WTC11 (cell line): Measurements from ENCODE around the gene STXBP6.

ENCODE experiments used
- ATF1 ChIP-seq: sonication (generic); formaldehyde crosslinking; IDR thresholded peaks from 2 replicates; pipeline ENCODE4 v1.8.1; 2023; ENCODE audit warnings: mild to moderate bottlenecking, moderate library complexity, missing genetic modification reagents
- CTCF ChIP-seq: fragments of 200-600 bp; IDR thresholded peaks from 2 replicates; pipeline ENCODE4 v1.8.0; 2022; ENCODE audit warnings: antibody characterized with exemption
- FOXJ3 ChIP-seq: sonication (generic); formaldehyde crosslinking; IDR thresholded peaks from 2 replicates; pipeline ENCODE4 v1.9.0; 2021; ENCODE audit warnings: missing genetic modification reagents, mild to moderate bottlenecking, borderline replicate concordance
- HMGXB4 ChIP-seq: sonication (generic); formaldehyde crosslinking; IDR thresholded peaks from 2 replicates; pipeline ENCODE4 v1.8.1; 2023; ENCODE audit warnings: mild to moderate bottlenecking, moderate library complexity, missing genetic modification reagents

GRCh38 chr14:24954037-24954699 lies 95.8 kb downstream of the STXBP6 start:
- no peak for TF ChIP-seq ATF1 (CRISPR knock-in tag)
- TF ChIP-seq CTCF, result no peak
- TF ChIP-seq HMGXB4 (CRISPR knock-in tag), result no peak
- no peak for TF ChIP-seq FOXJ3 (CRISPR knock-in tag)
